ENCODE measurements around the gene SIDT1.

The SIDT1 gene

GRCh38 chr3:113638910-113639309 lies 106.6 kb downstream of the SIDT1 start:
- DNase-seq = no peak

DNA sequence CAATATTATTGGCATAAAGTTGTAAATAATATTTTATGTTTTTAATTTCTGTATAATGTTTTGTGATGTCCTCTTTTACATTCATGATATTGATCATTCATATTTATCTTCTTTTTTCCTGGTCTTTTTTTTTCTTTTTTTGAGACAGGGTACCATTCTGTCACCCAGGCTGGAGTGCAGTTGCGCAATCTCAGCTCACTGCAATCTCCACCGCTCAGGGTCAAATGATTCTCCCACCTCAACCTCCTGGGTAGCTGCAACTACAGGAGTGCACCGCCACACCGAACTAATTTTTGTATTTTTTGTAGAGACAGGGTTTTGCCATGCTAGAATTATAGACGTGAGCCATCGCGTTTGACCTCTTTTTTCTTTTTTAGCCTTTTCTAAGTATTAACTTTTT lies 111.2 kb downstream of the SIDT1 start:
- no peak for DNase-seq

DNA sequence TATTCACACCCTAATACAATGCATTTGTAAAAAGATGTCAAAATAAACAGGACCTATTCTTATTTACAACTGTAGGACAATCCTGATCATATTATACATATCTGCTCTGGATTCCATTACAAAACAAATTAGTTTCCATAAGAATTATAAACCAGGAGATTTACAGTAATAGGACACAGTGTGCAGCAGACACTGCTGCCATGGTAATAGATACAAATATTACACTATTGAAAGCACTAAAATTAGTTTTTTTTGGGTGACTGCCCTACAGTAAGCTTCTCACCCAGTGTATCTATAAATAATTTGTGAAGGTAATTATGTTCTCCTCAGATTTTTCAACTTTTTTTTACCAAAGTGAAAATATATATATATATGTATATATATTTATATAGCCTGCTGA lies 116.2 kb downstream of the SIDT1 start:
- DNase-seq = no peak

GRCh38 chr3:113649174-113649845 lies 117.0 kb downstream of the SIDT1 start:
- DNase-seq = no peak

DNA sequence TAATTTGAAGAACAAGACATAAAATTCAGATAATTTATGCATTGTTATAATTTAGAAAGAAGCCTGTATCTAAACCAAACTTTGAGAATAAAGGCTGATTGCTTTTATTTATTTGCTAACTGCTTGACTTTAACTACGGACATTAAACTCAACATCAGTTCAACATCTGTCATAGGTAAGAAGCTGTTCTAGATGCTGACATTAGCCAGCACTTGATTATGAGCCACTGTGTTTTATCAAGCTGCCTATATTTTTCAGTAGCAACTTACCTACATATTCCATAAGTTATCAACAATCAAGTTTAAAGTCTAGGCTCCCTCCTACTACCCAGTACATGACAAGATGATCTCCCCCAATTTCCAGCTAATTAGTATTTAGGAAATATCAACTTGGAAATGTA lies 122.0 kb downstream of the SIDT1 start:
- DNase-seq = no peak

- no peak for DNase-seq
Measured at GRCh38 chr3:113654851-113655250, 122.5 kb downstream of the SIDT1 start.

GRCh38 chr3:113658107-113658506 lies 125.8 kb downstream of the SIDT1 start:
- DNase-seq = no peak

DNA sequence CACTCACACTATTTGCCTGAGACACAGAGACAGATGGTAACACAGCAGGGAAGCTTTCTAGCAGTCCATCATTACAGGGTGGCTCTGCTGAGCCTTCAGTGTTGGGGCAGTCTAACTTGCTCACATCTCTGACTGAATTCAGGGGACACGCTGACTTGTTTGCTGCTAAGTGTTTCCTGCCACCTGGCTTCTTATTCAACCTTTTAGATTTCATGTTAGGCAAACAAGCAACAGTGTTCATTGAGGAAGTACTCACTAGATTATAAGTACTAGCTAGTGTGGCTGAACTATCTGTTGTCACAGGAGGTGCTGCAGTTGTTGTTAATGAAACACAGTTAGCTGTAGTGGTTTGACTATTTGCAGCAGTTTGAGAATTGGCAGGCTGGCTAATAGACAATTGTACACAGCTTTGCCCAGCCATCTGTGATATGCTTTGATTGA lies 126.8 kb downstream of the SIDT1 start:
- DNase-seq = no peak

DNA sequence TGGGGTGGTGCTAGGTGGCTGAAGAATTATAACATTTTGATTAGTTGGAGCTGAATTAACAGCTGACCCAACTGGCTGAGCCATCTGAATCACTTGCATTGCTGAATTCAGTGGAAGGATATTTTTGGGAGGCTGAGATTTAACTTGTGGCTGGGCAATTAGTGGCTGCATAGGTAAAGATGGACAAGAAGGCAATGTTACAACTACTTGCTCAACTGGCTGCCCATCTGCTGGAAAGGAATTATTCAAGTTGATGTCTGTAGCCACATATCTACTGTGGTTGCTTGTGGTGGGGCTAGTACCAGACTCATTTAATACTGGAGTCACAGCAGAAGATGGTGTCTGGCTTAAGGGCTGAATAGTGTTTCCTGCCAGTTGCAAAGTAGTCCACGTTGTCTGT lies 127.6 kb downstream of the SIDT1 start:
- no peak for DNase-seq

- no peak for DNase-seq
Measured at GRCh38 chr3:113660458-113660857, 128.1 kb downstream of the SIDT1 start.

GRCh38 chr3:113660896-113661295 lies 128.5 kb downstream of the SIDT1 start:
- DNase-seq = no peak

GRCh38 chr3:113662824-113663223 lies 130.5 kb downstream of the SIDT1 start:
- no peak for DNase-seq

DNA sequence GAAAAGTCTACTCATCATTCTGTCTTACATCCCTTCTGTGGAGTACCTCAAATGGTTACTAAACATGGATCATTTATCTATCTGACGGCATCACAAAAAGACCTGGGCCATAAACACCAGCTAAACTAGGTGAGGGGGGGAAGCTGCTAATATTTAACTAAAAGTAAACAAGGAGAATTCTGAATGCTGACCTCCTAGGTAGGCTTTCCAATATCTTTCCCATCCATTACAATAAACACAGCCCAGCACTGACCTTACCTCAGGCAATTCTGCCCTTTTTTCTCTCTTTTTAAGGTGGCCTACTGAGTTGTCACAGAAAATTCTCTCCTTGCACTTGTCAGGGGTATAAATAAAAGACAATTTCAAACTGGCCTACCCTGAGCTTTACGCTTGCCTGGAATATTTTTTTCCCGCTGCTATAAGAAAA lies 131.0 kb downstream of the SIDT1 start:
- no peak for DNase-seq

DNA sequence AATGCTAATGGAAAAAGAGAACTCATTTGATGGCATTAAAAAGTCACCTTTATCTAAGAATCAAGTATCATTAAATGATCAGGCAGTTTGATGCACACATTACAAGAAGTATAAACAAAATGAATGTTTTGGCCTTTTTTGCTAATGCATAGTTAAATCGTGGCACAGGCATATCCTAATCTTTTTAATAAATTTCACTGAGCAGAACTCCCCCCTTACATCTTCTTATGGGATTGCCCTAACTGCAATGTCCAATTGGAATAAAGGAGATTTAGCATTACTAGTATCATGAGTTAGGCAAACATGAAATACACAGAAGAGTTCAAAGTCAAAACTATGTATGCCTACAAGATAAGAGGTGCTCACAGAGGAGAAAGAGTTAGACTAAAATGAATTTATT lies 131.4 kb downstream of the SIDT1 start:
- no peak for DNase-seq

GRCh38 chr3:113664523-113665094 lies 132.3 kb downstream of the SIDT1 start:
- no peak for DNase-seq

- DNase-seq = no peak
Measured at GRCh38 chr3:113668015-113668414, 135.7 kb downstream of the SIDT1 start.

DNA sequence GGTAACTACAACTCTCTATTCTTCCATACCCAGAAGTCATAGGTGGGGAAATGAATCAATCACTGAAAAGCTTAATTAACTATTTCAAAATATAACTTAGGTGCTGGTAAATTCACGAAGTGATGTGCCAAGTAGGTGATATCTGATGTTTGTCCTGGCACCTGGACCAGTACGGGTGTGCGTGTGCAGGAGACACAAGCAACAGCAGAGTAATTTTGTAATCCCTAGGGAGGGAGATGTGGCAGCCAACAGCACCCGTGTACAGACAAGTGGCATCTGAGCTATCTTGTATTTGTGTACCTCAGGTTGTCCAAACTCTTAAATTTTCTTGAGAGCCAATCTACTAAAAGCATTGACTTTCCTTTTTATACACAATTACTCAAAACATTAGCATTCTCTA lies 141.2 kb downstream of the SIDT1 start:
- no peak for DNase-seq

DNA sequence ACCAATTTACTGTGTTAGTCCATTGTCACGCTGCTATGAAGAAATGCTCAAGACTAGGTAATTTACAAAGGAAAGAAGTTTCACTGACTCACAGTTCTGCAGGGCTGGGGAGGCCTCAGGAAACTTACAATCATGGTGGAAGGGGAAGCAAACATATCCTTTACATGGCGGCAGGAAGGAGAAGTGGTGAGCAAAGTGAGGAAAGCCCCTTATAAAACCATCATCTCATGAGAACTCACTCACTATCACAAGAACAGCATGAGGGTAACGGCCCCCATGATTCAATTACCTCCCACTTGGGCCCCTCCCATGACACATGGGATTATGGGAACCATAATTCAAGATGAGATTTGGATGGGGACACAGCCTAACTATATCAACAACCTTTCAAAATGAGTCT lies 143.9 kb downstream of the SIDT1 start:
- no peak for DNase-seq

DNA sequence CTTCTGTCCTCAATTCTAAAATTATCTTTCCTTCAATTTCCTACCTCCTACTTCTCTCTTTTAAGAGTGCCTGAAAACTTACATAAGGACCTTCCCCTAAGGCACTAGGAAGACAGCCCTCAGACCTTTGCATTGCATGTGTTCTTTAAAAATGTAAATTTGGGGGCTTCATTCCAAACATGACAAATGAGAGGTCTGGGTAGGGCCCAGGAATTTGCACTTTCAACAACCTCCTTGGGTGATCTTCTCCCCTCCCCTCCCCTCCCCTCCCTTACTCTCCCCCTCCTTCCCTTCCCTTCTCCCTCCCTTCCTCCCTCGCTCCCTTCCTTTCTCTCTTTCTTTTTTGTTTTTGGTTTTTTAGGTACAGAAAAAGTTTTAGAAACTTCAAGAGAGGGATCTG lies 145.4 kb downstream of the SIDT1 start:
- no peak for DNase-seq

- DNase-seq = no peak
Measured at GRCh38 chr3:113678773-113679172, 146.4 kb downstream of the SIDT1 start.

Measured in NCI-H1048 (cell line).